ENCODE measurements around the gene ME3. TPM values are rescaled to one million over a fixed set of nuclear protein-coding genes. Genes with fewer than 3 reads are reported as not detected.

The ME3 gene
- total RNA-seq, 1 donor from 2014 or later, result 49.6 TPM

DNA sequence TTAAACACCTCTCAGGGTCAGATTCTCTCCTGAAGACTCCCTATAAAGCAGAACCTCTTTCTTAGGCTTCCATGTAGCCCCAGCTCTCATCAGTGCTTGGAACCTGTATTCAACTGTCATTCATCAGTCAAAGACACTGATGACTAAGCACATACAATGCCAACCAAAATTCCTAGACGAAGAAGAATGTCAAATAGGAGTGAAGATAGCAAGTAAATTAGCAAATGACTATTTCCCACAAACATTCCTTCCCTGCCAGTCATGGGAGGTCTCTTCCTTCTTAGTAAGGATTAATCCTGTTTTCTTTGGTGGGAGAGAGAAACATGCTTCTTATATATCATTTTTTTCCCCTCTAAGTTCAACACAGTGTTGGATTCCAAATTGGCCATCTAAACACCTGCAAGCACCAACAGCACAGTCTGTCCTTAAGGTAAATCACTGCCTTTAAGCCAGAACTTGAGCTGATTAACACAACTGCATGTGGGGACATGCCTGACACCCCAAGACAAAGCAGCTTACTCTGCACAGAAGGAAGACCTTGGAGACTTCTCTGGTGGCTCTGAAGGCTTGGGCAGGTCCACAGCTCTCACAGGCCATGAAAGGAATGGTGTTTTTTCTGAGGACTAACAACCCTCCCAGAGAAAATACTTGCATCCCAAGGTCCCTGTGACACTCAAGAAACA, 47.5 kb upstream of the ME3 start:
- Histone ChIP-seq H3K4me3 (no peak overlapping the region), H3K9me3 (ENCODE audit: low read depth) (peaks cover 15% of the 10 kb centered on the region), H4K20me1 (ENCODE audit: low read depth) (no peaks in the 10 kb centered on the region), H2AFZ (replicated peaks) (no peak overlapping the region), H3F3A (ENCODE audit: low read depth) (no peaks in the 10 kb centered on the region), H3K27ac (no peak overlapping the region), H3K4me1 (peaks cover 4% of the 10 kb centered on the region), H3K79me2 (ENCODE audit: low read depth) (no peaks in the 10 kb centered on the region), H3K27me3 (no peaks in the 10 kb centered on the region), H3K4me2 (no peak overlapping the region), H3K36me3 (peaks cover 4% of the 10 kb centered on the region), H3K9ac (no peak overlapping the region)
- Mint-ChIP-seq H3K36me3 (no peaks in the 10 kb centered on the region), H3K4me3 (no peak overlapping the region), H3K9me3 (peaks cover 28% of the 10 kb centered on the region), H3K27ac (no peak overlapping the region), H3K4me1 (peaks cover 6% of the 10 kb centered on the region), H3K27me3 (ENCODE audit: insufficient read depth, low read depth) (peaks cover 13% of the 10 kb centered on the region)
- TF ChIP-seq, protein P1, sequence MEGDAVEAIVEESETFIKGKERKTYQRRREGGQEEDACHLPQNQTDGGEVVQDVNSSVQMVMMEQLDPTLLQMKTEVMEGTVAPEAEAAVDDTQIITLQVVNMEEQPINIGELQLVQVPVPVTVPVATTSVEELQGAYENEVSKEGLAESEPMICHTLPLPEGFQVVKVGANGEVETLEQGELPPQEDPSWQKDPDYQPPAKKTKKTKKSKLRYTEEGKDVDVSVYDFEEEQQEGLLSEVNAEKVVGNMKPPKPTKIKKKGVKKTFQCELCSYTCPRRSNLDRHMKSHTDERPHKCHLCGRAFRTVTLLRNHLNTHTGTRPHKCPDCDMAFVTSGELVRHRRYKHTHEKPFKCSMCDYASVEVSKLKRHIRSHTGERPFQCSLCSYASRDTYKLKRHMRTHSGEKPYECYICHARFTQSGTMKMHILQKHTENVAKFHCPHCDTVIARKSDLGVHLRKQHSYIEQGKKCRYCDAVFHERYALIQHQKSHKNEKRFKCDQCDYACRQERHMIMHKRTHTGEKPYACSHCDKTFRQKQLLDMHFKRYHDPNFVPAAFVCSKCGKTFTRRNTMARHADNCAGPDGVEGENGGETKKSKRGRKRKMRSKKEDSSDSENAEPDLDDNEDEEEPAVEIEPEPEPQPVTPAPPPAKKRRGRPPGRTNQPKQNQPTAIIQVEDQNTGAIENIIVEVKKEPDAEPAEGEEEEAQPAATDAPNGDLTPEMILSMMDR (IDR thresholded peaks at IDR 0.05), result no peak
- TF ChIP-seq EZH2phosphoT487 (IDR thresholded peaks at IDR 0.05) (no peak), EZH2 (IDR thresholded peaks at IDR 0.05) (no peak)
- no peak for DNase-seq (ENCODE audit: low spot score)

DNA sequence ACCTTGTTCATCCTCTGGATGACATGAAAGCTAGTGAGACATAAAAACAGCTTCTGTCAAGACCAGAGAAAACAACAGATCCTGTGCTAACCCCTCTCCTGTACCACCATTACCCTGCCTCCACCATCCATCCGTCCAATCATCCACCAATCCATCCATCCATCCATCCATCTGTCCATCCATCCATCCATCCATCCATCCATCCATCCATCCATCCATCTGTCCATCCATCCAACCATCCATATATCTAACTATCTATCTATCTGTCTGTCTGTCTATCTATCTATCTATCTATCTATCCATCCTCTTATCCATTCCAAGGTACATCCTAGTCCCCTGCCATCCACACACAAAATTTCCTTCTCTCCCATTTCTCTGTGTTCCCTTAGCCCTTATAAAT, 46.6 kb upstream of the ME3 start:
- Histone ChIP-seq H3K4me1 (peaks cover 11% of the 10 kb centered on the region), H3K9ac (no peak overlapping the region), H4K20me1 (ENCODE audit: low read depth) (no peaks in the 10 kb centered on the region), H2AFZ (replicated peaks) (no peak overlapping the region), H3K4me2 (no peak overlapping the region), H3K9me3 (ENCODE audit: low read depth) (peaks cover 15% of the 10 kb centered on the region), H3K36me3 (peaks cover 4% of the 10 kb centered on the region), H3F3A (ENCODE audit: low read depth) (peaks cover 7% of the 10 kb centered on the region), H3K27me3 (no peaks in the 10 kb centered on the region), H3K4me3 (no peak overlapping the region), H3K79me2 (ENCODE audit: low read depth) (no peaks in the 10 kb centered on the region), H3K27ac (no peak overlapping the region)
- Mint-ChIP-seq H3K4me1 (peaks cover 10% of the 10 kb centered on the region), H3K27me3 (ENCODE audit: insufficient read depth, low read depth) (peaks cover 13% of the 10 kb centered on the region), H3K4me3 (no peak overlapping the region), H3K36me3 (no peaks in the 10 kb centered on the region), H3K27ac (no peak overlapping the region), H3K9me3 (peaks cover 30% of the 10 kb centered on the region)
- no peak for DNase-seq (ENCODE audit: low spot score)
- TF ChIP-seq EZH2phosphoT487 (IDR thresholded peaks at IDR 0.05) (no peak), EZH2 (IDR thresholded peaks at IDR 0.05) (no peak)
- TF ChIP-seq, protein P1 (IDR thresholded peaks at IDR 0.05), result no peak

GRCh38 chr11:86718521-86718920, 46.1 kb upstream of the ME3 start:
- DNase-seq (ENCODE audit: low spot score), result no peak
- H3K4me1 Mint-ChIP-seq, result peaks cover 12% of the 10 kb centered on the region
- H3K36me3 ChIP-seq, result peaks cover 4% of the 10 kb centered on the region
- no peak overlapping the region for H3K4me2 ChIP-seq
- peaks cover 15% of the 10 kb centered on the region for H3K4me1 ChIP-seq
- peaks cover 15% of the 10 kb centered on the region for H3K9me3 ChIP-seq (ENCODE audit: low read depth)
- H3K9ac ChIP-seq, result no peak overlapping the region
- TF ChIP-seq, protein P1 (IDR thresholded peaks at IDR 0.05), result no peak
- TF ChIP-seq EZH2 (IDR thresholded peaks at IDR 0.05), result no peak
- no peak for TF ChIP-seq EZH2phosphoT487 (IDR thresholded peaks at IDR 0.05)
- H3K79me2 ChIP-seq (ENCODE audit: low read depth), result no peaks in the 10 kb centered on the region
- peaks cover 13% of the 10 kb centered on the region for H3K27me3 Mint-ChIP-seq (ENCODE audit: insufficient read depth, low read depth)
- H4K20me1 ChIP-seq (ENCODE audit: low read depth), result no peaks in the 10 kb centered on the region
- no peak overlapping the region for H3K4me3 Mint-ChIP-seq
- H3K36me3 Mint-ChIP-seq, result no peaks in the 10 kb centered on the region
- no peak overlapping the region for H3K27ac Mint-ChIP-seq
- peaks cover 11% of the 10 kb centered on the region for H3F3A ChIP-seq (ENCODE audit: low read depth)
- H3K4me3 ChIP-seq, result no peak overlapping the region
- no peak overlapping the region for H2AFZ ChIP-seq (replicated peaks)
- no peaks in the 10 kb centered on the region for H3K27me3 ChIP-seq
- H3K9me3 Mint-ChIP-seq, result peaks cover 32% of the 10 kb centered on the region
- H3K27ac ChIP-seq, result no peak overlapping the region

All from neural progenitor cell (in vitro differentiated cells).